Ovary (tissue), 9 donors: Measurements from ENCODE around the gene PBX1. TPM values are rescaled to one million over a fixed set of nuclear protein-coding genes. Genes with fewer than 3 reads are reported as not detected.

ENCODE experiments used
- DNase-seq, 5 donors: peaks; one replicate each; pipeline ENCODE4 v3.0.0-alpha.2; 2019 to 2020
- H3K27ac ChIP-seq, 2 donors: fragments of 200-600 bp; one replicate each; pipeline versions ENCODE4 v1.5.1 to v1.8.0; 2019 to 2022
- H3K27me3 ChIP-seq: fragments of 200-600 bp; one replicate; pipeline ENCODE4 v1.8.0; 2022
- H3K36me3 ChIP-seq: fragments of 200-600 bp; sonication (generic); one replicate; pipeline ENCODE4 v1.5.1; 2019
- H3K4me1 ChIP-seq: one replicate; pipeline ENCODE4 v1.8.1; 2013; ENCODE audit warnings: mild to moderate bottlenecking, moderate library complexity; ENCODE audit not compliant: insufficient read depth
- H3K4me3 ChIP-seq: fragments of 200-600 bp; sonication (generic); one replicate; pipeline ENCODE4 v1.5.1; 2017
- H3K9me3 ChIP-seq, 2 donors: fragments of 200-600 bp in 1 of 2; sonication (generic) in 1 of 2; one replicate each; pipeline versions ENCODE4 v1.5.1 to v1.8.1; 2013 to 2019; ENCODE audit warnings: mild to moderate bottlenecking in 1 of 2, moderate library complexity in 1 of 2
- EP300 ChIP-seq: sonication (generic); formaldehyde crosslinking; IDR thresholded peaks from one replicate; pipeline ENCODE4 v1.6.1; 2017; ENCODE audit warnings: antibody characterized with exemption
- POLR2A ChIP-seq: fragments of 450-650 bp; IDR thresholded peaks from one replicate; pipeline ENCODE4 v1.6.1; 2017; ENCODE audit warnings: antibody characterized with exemption, mild to moderate bottlenecking, moderate library complexity
- WGBS, 3 donors: extraction: QIAGEN DNeasy Blood & Tissue Kit in 1 of 3; methylation state at CpG; one replicate each; pipeline versions ENCODE4 v1.1.5 to v1.1.7; 2013 to 2017; 5-methylcytosine and 5-hydroxymethylcytosine counted together
- intact Hi-C, 4 donors: fragments of 100-400 bp; cut with DNase I; formaldehyde crosslinking; loops; one replicate each; pipeline versions ENCODE4 v1.11.0 to v1.15.1; 2022 to 2023
- polyA plus RNA-seq, 2 donors: library from polyadenylated mRNA; stranded (reverse); fragments of 200-250 nt in 1 of 2; fragments of 350-450 nt in 1 of 2; fragmentation: Illumina TruSeq in 1 of 2; extraction: RNeasy Lipid Tissue Mini Kit (QIAGEN cat#74804) in 1 of 2; gene quantifications; one replicate each; pipeline ENCODE4 v1.2.3, GENCODE V29; 2013 to 2014
- total RNA-seq, 7 donors: library from RNA; depleted of rRNA in 2 of 7; stranded (reverse); fragments of >200 nt in 2 of 7; fragmentation: NEBNext Ultra II Directional in 3 of 7; extraction: Animal tissue kit (Norgen Biotek cat#: 25700) in 3 of 7; gene quantifications; one replicate each; pipeline versions ENCODE4 v1.1.0 to v1.2.4, GENCODE V29; 2016 to 2023
- TF ChIP-seq, protein P1 (sequence below), 3 donors: fragments of 450-650 bp in 2 of 3; fragments of 200-600 bp in 1 of 3; IDR thresholded peaks; one replicate each; pipeline versions ENCODE4 v1.5.1 to v1.8.0; 2016 to 2022; ENCODE audit warnings: antibody characterized with exemption in 3 of 3, mild to moderate bottlenecking in 1 of 3
- donor health status: DM: no; HTN: no; CAD: no; lungs with moderate emphysema.
- donor health status: DM: no; HTN: no; CAD: no.
- donor health status: Bipolar disorder and iron deficiency.
- donor health status: DM: yes; HTN: yes; CAD: no.
- donor health status: DM: no; HTN: no; CAD: no.
- donor health status: DM: yes; HTN: yes; CAD: no.

PBX1 gene
- total and polyA plus RNA-seq, 9 donors: 43.7 to 220 (median 142) TPM

DNA sequence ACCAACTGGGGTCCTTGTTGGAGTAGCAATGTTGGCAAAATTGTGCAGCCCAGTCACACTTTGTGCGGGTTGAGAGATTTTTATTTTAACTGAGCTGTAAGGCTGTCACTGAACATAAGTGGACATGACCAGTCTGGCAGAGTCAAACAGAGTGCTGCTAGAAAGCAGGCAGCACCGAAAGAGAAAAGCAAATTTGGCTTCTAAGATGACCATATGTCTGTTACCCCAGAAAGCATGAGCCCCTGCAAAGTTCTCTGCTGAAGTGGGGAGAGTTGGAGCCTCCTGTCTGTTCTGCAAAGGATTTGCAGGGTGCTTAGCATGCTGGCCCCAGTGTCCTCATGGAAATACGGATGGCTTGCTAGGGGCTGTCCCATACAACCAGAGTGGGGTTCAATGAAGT is 220.4 kb downstream of the PBX1 start:
- peaks cover 35% of the 10 kb centered on the region for H3K4me1 ChIP-seq
- TF ChIP-seq, protein P1, sequence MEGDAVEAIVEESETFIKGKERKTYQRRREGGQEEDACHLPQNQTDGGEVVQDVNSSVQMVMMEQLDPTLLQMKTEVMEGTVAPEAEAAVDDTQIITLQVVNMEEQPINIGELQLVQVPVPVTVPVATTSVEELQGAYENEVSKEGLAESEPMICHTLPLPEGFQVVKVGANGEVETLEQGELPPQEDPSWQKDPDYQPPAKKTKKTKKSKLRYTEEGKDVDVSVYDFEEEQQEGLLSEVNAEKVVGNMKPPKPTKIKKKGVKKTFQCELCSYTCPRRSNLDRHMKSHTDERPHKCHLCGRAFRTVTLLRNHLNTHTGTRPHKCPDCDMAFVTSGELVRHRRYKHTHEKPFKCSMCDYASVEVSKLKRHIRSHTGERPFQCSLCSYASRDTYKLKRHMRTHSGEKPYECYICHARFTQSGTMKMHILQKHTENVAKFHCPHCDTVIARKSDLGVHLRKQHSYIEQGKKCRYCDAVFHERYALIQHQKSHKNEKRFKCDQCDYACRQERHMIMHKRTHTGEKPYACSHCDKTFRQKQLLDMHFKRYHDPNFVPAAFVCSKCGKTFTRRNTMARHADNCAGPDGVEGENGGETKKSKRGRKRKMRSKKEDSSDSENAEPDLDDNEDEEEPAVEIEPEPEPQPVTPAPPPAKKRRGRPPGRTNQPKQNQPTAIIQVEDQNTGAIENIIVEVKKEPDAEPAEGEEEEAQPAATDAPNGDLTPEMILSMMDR (IDR thresholded peaks at IDR 0.05): no peak
- TF ChIP-seq POLR2A (no peak), EP300 (no peak)
- H3K9me3 ChIP-seq: no peaks in the 10 kb centered on the region
- H3K27me3 ChIP-seq: no peaks in the 10 kb centered on the region
- no peak overlapping the region for H3K27ac ChIP-seq
- DNase-seq: no peak
- 90 to 94% (median 92%) methylated on average over 3 of the region's 3 CpGs for WGBS, 3 donors
- intact Hi-C loops: loop anchor here in 1 of 4 donors (10.0 kb wide), 1 partner anchor 145 kb away; no protein-coding TSS in a partner anchor
- H3K4me3 ChIP-seq: no peak overlapping the region
- no peaks in the 10 kb centered on the region for H3K36me3 ChIP-seq

GRCh38 chr1:164780111-164780812 is 221.3 kb downstream of the PBX1 start:
- 85 to 90% (median 90%) methylated on average over 12 of the region's 12 CpGs for WGBS, 3 donors
- no peak for TF ChIP-seq EP300
- TF ChIP-seq, protein P1 (IDR thresholded peaks at IDR 0.05): no peak
- TF ChIP-seq POLR2A: no peak
- no peak for DNase-seq
- H3K9me3 ChIP-seq: no peaks in the 10 kb centered on the region
- H3K4me1 ChIP-seq: peaks cover 27% of the 10 kb centered on the region
- no peaks in the 10 kb centered on the region for H3K36me3 ChIP-seq
- no peak overlapping the region for H3K4me3 ChIP-seq
- peak overlapping the region in 1 of 2 donors; percentile 7 for H3K27ac ChIP-seq
- no peaks in the 10 kb centered on the region for H3K27me3 ChIP-seq
- intact Hi-C loops: loop anchor here (10.0 kb wide), 5 partner anchors 55 to 225 kb away; partner anchors contain the start of gene PBX1 (in 1 of the 4)

DNA sequence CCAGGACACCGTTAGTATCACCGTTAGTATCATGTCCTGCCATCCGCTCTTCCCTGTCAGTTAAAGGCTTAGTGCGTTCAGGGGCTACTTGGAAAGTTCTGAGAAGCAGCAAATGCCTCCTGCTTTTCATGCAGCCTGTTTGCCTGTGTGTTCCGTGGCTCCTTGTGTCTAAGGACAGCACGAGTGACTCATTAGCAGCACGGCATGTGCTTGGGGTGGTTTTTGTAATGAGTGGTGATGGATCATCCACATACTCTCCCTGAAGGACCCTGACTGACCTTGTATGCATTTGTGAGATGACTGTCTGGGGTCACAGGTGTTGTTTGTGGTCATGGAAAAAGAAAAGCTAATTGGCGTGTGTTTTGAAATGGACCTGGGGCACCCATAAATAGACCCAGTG is 221.9 kb downstream of the PBX1 start:
- TF ChIP-seq EP300 (no peak), POLR2A (no peak)
- TF ChIP-seq, protein P1 (IDR thresholded peaks at IDR 0.05): no peak
- no peak for DNase-seq
- Histone ChIP-seq H3K9me3 (no peaks in the 10 kb centered on the region), H3K4me3 (no peak overlapping the region), H3K4me1 (peaks cover 26% of the 10 kb centered on the region), H3K27me3 (no peaks in the 10 kb centered on the region), H3K36me3 (no peaks in the 10 kb centered on the region), H3K27ac (peak overlapping the region in 1 of 2 donors; percentile 59)
- intact Hi-C loops: loop anchor here (10.0 kb wide), 5 partner anchors 56 to 226 kb away; partner anchors contain the start of gene PBX1 (in 1 of the 4)
- 71 to 84% (median 78%) methylated on average over 8 of the region's 8 CpGs for WGBS, 3 donors

DNA sequence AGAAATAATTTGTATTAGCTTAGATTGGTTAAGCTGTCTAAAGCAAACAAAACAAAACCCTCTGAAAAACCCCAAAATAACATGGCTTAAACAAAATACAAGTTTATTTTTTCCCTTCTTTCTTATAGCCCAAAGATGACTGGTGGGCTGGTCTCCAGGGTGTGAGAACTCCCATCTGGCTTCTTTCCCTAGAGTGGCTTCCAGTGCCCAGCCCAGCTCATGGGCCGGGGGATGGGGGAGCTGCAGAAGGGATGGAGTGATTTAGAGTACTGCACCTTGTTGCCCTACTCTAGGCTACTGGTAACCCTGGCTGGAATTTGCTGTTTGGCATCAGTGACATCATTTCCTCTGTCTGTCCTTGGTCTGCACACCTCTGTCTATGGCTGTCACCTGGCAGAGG is 223.0 kb downstream of the PBX1 start:
- TF ChIP-seq, protein P1 (IDR thresholded peaks at IDR 0.05): no peak
- TF ChIP-seq POLR2A: no peak
- peak in 1 of 5 donors; percentile 24 for DNase-seq
- H3K36me3 ChIP-seq: no peaks in the 10 kb centered on the region
- no peak overlapping the region for H3K4me3 ChIP-seq
- H3K4me1 ChIP-seq: peaks cover 31% of the 10 kb centered on the region
- H3K27me3 ChIP-seq: no peaks in the 10 kb centered on the region
- WGBS, 3 donors: 44 to 65% (median 63%) methylated on average over 1 of the region's 1 CpG
- H3K9me3 ChIP-seq: no peaks in the 10 kb centered on the region
- intact Hi-C loops: loop anchor here (10.0 kb wide), 5 partner anchors 57 to 227 kb away; partner anchors contain the start of gene PBX1 (in 1 of the 4)
- peak overlapping the region in 1 of 2 donors; percentile 59 for H3K27ac ChIP-seq
